Activated CD8-positive, alpha-beta memory T cell treated with anti-CD3 and anti-CD28 coated beads for 24 hours (primary cell): Measurements from ENCODE around the gene ENDOV.

Experiments used
- DNase-seq: peaks from one replicate; pipeline ENCODE4 v3.0.0-alpha.2; 2020

ENDOV gene

GRCh38 chr17:80432961-80433550 is 18.1 kb downstream of the ENDOV start:
- no peak for DNase-seq

- DNase-seq, result no peak
These were observed 19.1 kb downstream of the ENDOV start for GRCh38 chr17:80433916-80434666.

GRCh38 chr17:80437532-80437931 is 22.6 kb downstream of the ENDOV start:
- DNase-seq, result no peak

GRCh38 chr17:80438806-80439205 is 23.8 kb downstream of the ENDOV start:
- DNase-seq, result no peak

GRCh38 chr17:80439499-80439898 is 24.5 kb downstream of the ENDOV start:
- no peak for DNase-seq

- DNase-seq, result peak; percentile 78
These were observed 26.2 kb downstream of the ENDOV start for GRCh38 chr17:80441133-80441578.

GRCh38 chr17:80441598-80442322 is 26.8 kb downstream of the ENDOV start:
- no peak for DNase-seq

- DNase-seq, result no peak
These were observed 27.3 kb downstream of the ENDOV start for GRCh38 chr17:80442323-80442659.

- DNase-seq, result no peak
These were observed 27.8 kb downstream of the ENDOV start for GRCh38 chr17:80442764-80443163.

GRCh38 chr17:80443498-80443897 is 28.5 kb downstream of the ENDOV start:
- DNase-seq, result no peak

- no peak for DNase-seq
These were observed 29.1 kb downstream of the ENDOV start for GRCh38 chr17:80443916-80444643.

- DNase-seq, result no peak
These were observed 29.6 kb downstream of the ENDOV start for GRCh38 chr17:80444644-80444979.

- no peak for DNase-seq
These were observed 30.2 kb downstream of the ENDOV start for GRCh38 chr17:80445007-80445725.

- no peak for DNase-seq
These were observed 30.8 kb downstream of the ENDOV start for GRCh38 chr17:80445726-80446110.

GRCh38 chr17:80446645-80447405 is 31.9 kb downstream of the ENDOV start:
- DNase-seq, result no peak

GRCh38 chr17:80447790-80448189 is 32.8 kb downstream of the ENDOV start:
- DNase-seq, result no peak

- no peak for DNase-seq
These were observed 34.4 kb downstream of the ENDOV start for GRCh38 chr17:80449194-80449929.

GRCh38 chr17:80449930-80450576 is 35.1 kb downstream of the ENDOV start:
- no peak for DNase-seq

GRCh38 chr17:80451104-80451775 is 36.3 kb downstream of the ENDOV start:
- DNase-seq, result no peak
